Gastrocnemius medialis (tissue), 4 donors: ENCODE data around the gene DYNLRB2. TPM values are rescaled to one million over a fixed set of nuclear protein-coding genes. Genes with fewer than 3 reads are reported as not detected.

Experiments used
- ATAC-seq, 2 donors: fragments of 150-250 bp; one replicate each; pipeline ENCODE4 v1.9.1; 2016
- DNase-seq, 2 donors: peaks; one replicate each; pipeline ENCODE4 v3.0.0-alpha.2; 2019
- H3K27ac ChIP-seq, 4 donors: fragments of 200-600 bp; sonication (generic); 1 replicate in 1 of 4; 2 replicates in 3 of 4; pipeline ENCODE4 v1.5.1; 2016 to 2018; ENCODE audit warnings: mild to moderate bottlenecking in 2 of 4, moderate library complexity in 1 of 4
- H3K27me3 ChIP-seq, 3 donors: fragments of 200-600 bp; sonication (generic) in 2 of 3; 1 replicate in 1 of 3; 2 replicates in 2 of 3; pipeline versions ENCODE4 v1.5.1 to v1.6.0; 2016 to 2019; ENCODE audit warnings: mild to moderate bottlenecking in 1 of 3, moderate library complexity in 1 of 3
- H3K36me3 ChIP-seq, 2 donors: fragments of 200-600 bp; sonication (generic) in 1 of 2; one replicate each; pipeline ENCODE4 v1.5.1; 2017 to 2018
- H3K4me1 ChIP-seq, 2 donors: fragments of 200-600 bp; sonication (generic) in 1 of 2; one replicate each; pipeline ENCODE4 v1.5.1; 2016 to 2017; ENCODE audit warnings: mild to moderate bottlenecking in 2 of 2
- H3K4me3 ChIP-seq, 4 donors: fragments of 200-600 bp; sonication (generic) in 3 of 4; 1 replicate in 1 of 4; 2 replicates in 3 of 4; pipeline ENCODE4 v1.5.1; 2016 to 2019; ENCODE audit warnings: mild to moderate bottlenecking in 2 of 4
- H3K9me3 ChIP-seq, 3 donors: fragments of 200-600 bp; sonication (generic) in 2 of 3; 1 replicate in 1 of 3; 2 replicates in 2 of 3; pipeline ENCODE4 v1.5.1; 2016 to 2019
- CTCF ChIP-seq, 5 experiments: fragments of 450-650 bp in 3 of 5; fragments of 200-600 bp in 2 of 5; sonication (generic) in 2 of 5; IDR thresholded peaks in 4 of 5; conservative IDR thresholded peaks in 1 of 5; 1 replicate in 4 of 5; 2 replicates in 1 of 5; pipeline ENCODE4 v1.5.1; 2016 to 2019; ENCODE audit warnings: antibody characterized with exemption in 5 of 5, mild to moderate bottlenecking in 3 of 5, moderate library complexity in 3 of 5
- POLR2A ChIP-seq, 2 donors: fragments of 450-650 bp; IDR thresholded peaks; one replicate each; pipeline ENCODE4 v1.6.1; 2017; ENCODE audit warnings: antibody characterized with exemption in 2 of 2, mild to moderate bottlenecking in 2 of 2, moderate library complexity in 2 of 2
- in situ Hi-C, 4 donors: fragments of 200-750 bp; cut with MboI; loops; one replicate each; pipeline versions ENCODE4 v1.15.0 to v1.8.0; 2017; ENCODE audit warnings: low sequenced_read_pairs in 4 of 4
- intact Hi-C: fragments of 100-400 bp; cut with DNase I; formaldehyde crosslinking; loops from one replicate; pipeline ENCODE4 v1.15.1; 2023; ENCODE audit warnings: low total_unique reads
- total RNA-seq, 4 donors: library from RNA; depleted of rRNA; stranded (reverse); fragments of >200 nt; gene quantifications; one replicate each; pipeline versions ENCODE4 v1.1.0 to v1.2.3, GENCODE V29; 2016

Gene DYNLRB2
- total RNA-seq, 4 donors from 2014 or later = not detected

GRCh38 chr16:80527297-80527696 lies 13.5 kb upstream of the DYNLRB2 start:
- no peak for ATAC-seq
- no peak overlapping the region for H3K27ac ChIP-seq
- in situ Hi-C loops = no loop called here

GRCh38 chr16:80530479-80530878 lies 10.3 kb upstream of the DYNLRB2 start:
- intact Hi-C loops = no loop called here
- TF ChIP-seq POLR2A (IDR thresholded peaks at IDR 0.05) = no peak
- TF ChIP-seq CTCF (IDR thresholded peaks at IDR 0.05 in 4 of 5, conservative IDR thresholded peaks at IDR 0.05 in 1 of 5) = no peak
- in situ Hi-C loops = no loop called here

More at GRCh38 chr16:80527297-80527696, 13.5 kb upstream of the DYNLRB2 start:
- no peaks in the 10 kb centered on the region for H3K9me3 ChIP-seq
- DNase-seq = no peak
- TF ChIP-seq POLR2A (IDR thresholded peaks at IDR 0.05) = no peak
- TF ChIP-seq CTCF (IDR thresholded peaks at IDR 0.05 in 4 of 5, conservative IDR thresholded peaks at IDR 0.05 in 1 of 5) = no peak
- no peaks in the 10 kb centered on the region for H3K4me1 ChIP-seq
- no peak overlapping the region for H3K4me3 ChIP-seq
- no peaks in the 10 kb centered on the region for H3K36me3 ChIP-seq
- no peaks in the 10 kb centered on the region for H3K27me3 ChIP-seq
- intact Hi-C loops = no loop called here

GRCh38 chr16:80536238-80536637 lies 4.6 kb upstream of the DYNLRB2 start:
- TF ChIP-seq CTCF (IDR thresholded peaks at IDR 0.05 in 4 of 5, conservative IDR thresholded peaks at IDR 0.05 in 1 of 5) = no peak
- no peak for TF ChIP-seq POLR2A (IDR thresholded peaks at IDR 0.05)
- no peaks in the 10 kb centered on the region for H3K36me3 ChIP-seq
- H3K4me3 ChIP-seq = no peak overlapping the region
- no peaks in the 10 kb centered on the region for H3K9me3 ChIP-seq
- intact Hi-C loops (no loop called here), in situ Hi-C loops (no loop called here)
- H3K27ac ChIP-seq = no peak overlapping the region
- no peak for ATAC-seq
- H3K27me3 ChIP-seq = peaks cover 4 to 19% (median 6%) of the 10 kb centered on the region in 3 donors
- DNase-seq = no peak
- H3K4me1 ChIP-seq = peaks cover 2 to 3% of the 10 kb centered on the region in 2 donors

More at GRCh38 chr16:80530479-80530878, 10.3 kb upstream of the DYNLRB2 start:
- no peaks in the 10 kb centered on the region for H3K4me1 ChIP-seq
- peaks cover 4 to 15% (median 6%) of the 10 kb centered on the region in 3 donors for H3K27me3 ChIP-seq
- no peaks in the 10 kb centered on the region for H3K9me3 ChIP-seq
- H3K36me3 ChIP-seq = no peaks in the 10 kb centered on the region
- H3K4me3 ChIP-seq = no peak overlapping the region
- no peak for DNase-seq
- H3K27ac ChIP-seq = no peak overlapping the region
- no peak for ATAC-seq

GRCh38 chr16:80541306-80541694 lies 507 bp downstream of the DYNLRB2 start:
- ATAC-seq (no peak), DNase-seq (no peak)
- Histone ChIP-seq H3K9me3 (no peaks in the 10 kb centered on the region), H3K36me3 (no peaks in the 10 kb centered on the region), H3K27me3 (no peaks in the 10 kb centered on the region), H3K4me1 (peaks cover 4 to 6% of the 10 kb centered on the region in 2 donors), H3K4me3 (peak overlapping the region; percentile 68 to 72 (median 72)), H3K27ac (peak overlapping the region in 3 of 4 donors; percentile 29 to 50 (median 45))
- intact Hi-C loops = loop anchor here (10.0 kb wide), 1 partner anchor 264 kb away; the partner anchor contains the start of gene CDYL2
- in situ Hi-C loops = no loop called here
- TF ChIP-seq CTCF (IDR thresholded peaks at IDR 0.05 in 4 of 5, conservative IDR thresholded peaks at IDR 0.05 in 1 of 5) = no peak
- TF ChIP-seq POLR2A (IDR thresholded peaks at IDR 0.05) = no peak

GRCh38 chr16:80543162-80543561 lies 2.4 kb downstream of the DYNLRB2 start:
- intact Hi-C loops (loop anchor here (10.0 kb wide), 1 partner anchor 262 kb away; the partner anchor contains the start of gene CDYL2), in situ Hi-C loops (no loop called here)
- no peak for DNase-seq
- no peaks in the 10 kb centered on the region for H3K27me3 ChIP-seq
- no peak overlapping the region for H3K4me3 ChIP-seq
- H3K4me1 ChIP-seq = peaks cover 4 to 6% of the 10 kb centered on the region in 2 donors
- ATAC-seq = no peak
- no peak overlapping the region for H3K27ac ChIP-seq
- no peaks in the 10 kb centered on the region for H3K9me3 ChIP-seq
- H3K36me3 ChIP-seq = no peaks in the 10 kb centered on the region
- TF ChIP-seq POLR2A (IDR thresholded peaks at IDR 0.05) = no peak
- no peak for TF ChIP-seq CTCF (IDR thresholded peaks at IDR 0.05 in 4 of 5, conservative IDR thresholded peaks at IDR 0.05 in 1 of 5)
